ENCODE data around the gene BSND. TPM values are rescaled to one million over a fixed set of nuclear protein-coding genes. Genes with fewer than 3 reads are reported as not detected.

BSND gene
- total RNA-seq, 1 donor from 2014 or later = 0.24 TPM

- DNase-seq (ENCODE audit: low spot score) = no peak
Measured at GRCh38 chr1:54975356-54976108, 23.2 kb upstream of the BSND start.

- DNase-seq (ENCODE audit: low spot score) = no peak
Measured at GRCh38 chr1:54976747-54977146, 22.0 kb upstream of the BSND start.

GRCh38 chr1:54977533-54978297 is 21.0 kb upstream of the BSND start:
- no peak for DNase-seq (ENCODE audit: low spot score)

- no peak for DNase-seq (ENCODE audit: low spot score)
Measured at GRCh38 chr1:54978528-54979326, 20.0 kb upstream of the BSND start.

GRCh38 chr1:54979327-54979891 is 19.3 kb upstream of the BSND start:
- no peak for DNase-seq (ENCODE audit: low spot score)

GRCh38 chr1:54980046-54980527 is 18.6 kb upstream of the BSND start:
- no peak for DNase-seq (ENCODE audit: low spot score)

- DNase-seq (ENCODE audit: low spot score) = no peak
Measured at GRCh38 chr1:54980528-54981241, 18.0 kb upstream of the BSND start, which contains the start of gene TMEM61. Gene TMEM61 (plus strand): TSS chr1:54980628. CDS start chr1:54981066, 438 bp downstream.

GRCh38 chr1:54981466-54981865 is 17.3 kb upstream of the BSND start:
- DNase-seq (ENCODE audit: low spot score) = no peak

- DNase-seq (ENCODE audit: low spot score) = no peak
Measured at GRCh38 chr1:54982739-54983138, 16.0 kb upstream of the BSND start.

GRCh38 chr1:54984131-54984842 is 14.4 kb upstream of the BSND start:
- no peak for DNase-seq (ENCODE audit: low spot score)

- no peak for DNase-seq (ENCODE audit: low spot score)
Measured at GRCh38 chr1:54985556-54985955, 13.2 kb upstream of the BSND start.

- DNase-seq (ENCODE audit: low spot score) = no peak
Measured at GRCh38 chr1:54986025-54986424, 12.7 kb upstream of the BSND start.

- no peak for DNase-seq (ENCODE audit: low spot score)
Measured at GRCh38 chr1:54986533-54986932, 12.2 kb upstream of the BSND start.

- no peak for DNase-seq (ENCODE audit: low spot score)
Measured at GRCh38 chr1:54987427-54987826, 11.3 kb upstream of the BSND start.

GRCh38 chr1:54987919-54988705 is 10.6 kb upstream of the BSND start:
- DNase-seq (ENCODE audit: low spot score) = peak; percentile 57

- no peak for DNase-seq (ENCODE audit: low spot score)
Measured at GRCh38 chr1:54988975-54989374, 9.8 kb upstream of the BSND start.

GRCh38 chr1:54989473-54989872 is 9.3 kb upstream of the BSND start:
- no peak for DNase-seq (ENCODE audit: low spot score)

- peak; percentile 19 for DNase-seq (ENCODE audit: low spot score)
Measured at GRCh38 chr1:54989968-54990810, 8.5 kb upstream of the BSND start.

GRCh38 chr1:54990916-54991315 is 7.8 kb upstream of the BSND start:
- no peak for DNase-seq (ENCODE audit: low spot score)
